Psoas muscle (tissue), 8 donors: Measurements from ENCODE around the gene MRPL24. TPM values are rescaled to one million over a fixed set of nuclear protein-coding genes. Genes with fewer than 3 reads are reported as not detected.
A peak's percentile ranks its signal among the peaks of the same experiment; 100 is the strongest.
"Not testable (repeated sequence)": the region's sequence is repeated elsewhere in the genome, so short reads cannot be mapped to it uniquely, and the experiment has no call there.

ENCODE experiments used
- ATAC-seq, 4 donors: fragments of 200-7000 bp; cut with Tn5 transposase; one replicate each; pipeline ENCODE4 v1.9.1; 2020; ENCODE audit warnings: moderate library complexity in 3 of 4, mild to moderate bottlenecking in 2 of 4
- DNase-seq, 2 donors: peaks; one replicate each; pipeline ENCODE4 v3.0.0-alpha.2; 2020
- H3K27ac ChIP-seq: fragments of 200-600 bp; one replicate; pipeline ENCODE4 v1.8.0; 2022
- H3K27me3 ChIP-seq, 3 donors: fragments of 200-600 bp in 1 of 3; one replicate each; pipeline versions ENCODE4 v1.6.1 to v1.8.0; 2013 to 2022; ENCODE audit warnings: low read length in 2 of 3, mild to moderate bottlenecking in 2 of 3, moderate library complexity in 1 of 3; ENCODE audit not compliant: insufficient read depth in 3 of 3
- H3K36me3 ChIP-seq, 2 donors: fragments of 200-600 bp in 1 of 2; one replicate each; pipeline versions ENCODE4 v1.6.1 to v1.8.0; 2013 to 2022; ENCODE audit warnings: low read depth in 1 of 2, mild to moderate bottlenecking in 1 of 2, moderate library complexity in 1 of 2; ENCODE audit not compliant: insufficient read depth in 1 of 2
- H3K4me1 ChIP-seq: fragments of 200-600 bp; one replicate; pipeline ENCODE4 v1.8.0; 2022
- H3K4me3 ChIP-seq: fragments of 200-600 bp; one replicate; pipeline ENCODE4 v1.8.0; 2022; ENCODE audit warnings: mild to moderate bottlenecking
- H3K9me3 ChIP-seq: fragments of 200-600 bp; one replicate; pipeline ENCODE4 v1.8.0; 2022
- WGBS, 3 donors: extraction: QIAGEN DNeasy Blood & Tissue Kit; methylation state at CpG; one replicate each; pipeline versions ENCODE4 v1.1.6 to v1.1.7; 2013; 5-methylcytosine and 5-hydroxymethylcytosine counted together
- intact Hi-C, 2 donors: fragments of 100-400 bp; cut with DNase I; formaldehyde crosslinking; loops; one replicate each; pipeline versions ENCODE4 v1.11.0 to v1.14.2; 2022
- polyA plus RNA-seq, 3 donors: library from polyadenylated mRNA; stranded (reverse); fragments of 200-250 nt; gene quantifications; one replicate each; pipeline ENCODE4 v1.2.3, GENCODE V29; 2013
- total RNA-seq, 4 donors: library from RNA; stranded (reverse); fragmentation: NEBNext Ultra II Directional in 2 of 4; extraction: Animal tissue kit (Norgen Biotek cat#: 25700) in 2 of 4; gene quantifications; one replicate each; pipeline versions ENCODE4 v1.2.1 to v1.2.4, GENCODE V29; 2021 to 2023
- TF ChIP-seq, protein P1 (sequence below): fragments of 200-600 bp; IDR thresholded peaks from one replicate; pipeline ENCODE4 v1.8.0; 2022; ENCODE audit warnings: antibody characterized with exemption
- donor health status: healthy with polysubstance abuse.
- donor health status: DM: no; HTN: no; CAD: no; lungs with moderate emphysema.
- donor health status: Bipolar disorder and iron deficiency.
- donor health status: healthy.
- donor health status: DM: yes; HTN: yes; CAD: no.
- donor health status: DM: no; HTN: no; CAD: no.
- donor health status: DM: no; HTN: no; CAD: no.
- donor health status: DM: yes; HTN: yes; CAD: no.

Gene MRPL24
- total and polyA plus RNA-seq, 7 donors, result 86.1 to 174 (median 137) TPM

DNA sequence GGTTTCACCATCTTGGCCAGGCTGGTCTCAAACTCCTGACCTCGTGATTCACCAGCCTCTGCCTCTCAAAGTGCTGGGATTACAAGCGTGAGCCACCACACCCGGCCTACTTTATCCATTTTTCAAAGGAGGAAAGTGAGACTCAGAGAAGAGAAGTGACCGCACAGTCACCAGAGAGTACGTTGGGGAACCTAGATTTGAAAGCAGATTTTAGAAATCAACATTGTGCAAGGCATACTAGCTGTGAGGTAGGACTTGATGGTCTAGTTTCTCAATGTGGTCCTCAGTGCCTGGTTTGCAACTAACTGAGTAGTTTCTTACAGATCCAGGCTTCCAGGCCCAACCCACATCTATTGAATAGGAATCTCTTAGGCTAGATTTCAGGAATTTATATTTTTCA lies 24.8 kb upstream of the MRPL24 start:
- TF ChIP-seq, protein P1, sequence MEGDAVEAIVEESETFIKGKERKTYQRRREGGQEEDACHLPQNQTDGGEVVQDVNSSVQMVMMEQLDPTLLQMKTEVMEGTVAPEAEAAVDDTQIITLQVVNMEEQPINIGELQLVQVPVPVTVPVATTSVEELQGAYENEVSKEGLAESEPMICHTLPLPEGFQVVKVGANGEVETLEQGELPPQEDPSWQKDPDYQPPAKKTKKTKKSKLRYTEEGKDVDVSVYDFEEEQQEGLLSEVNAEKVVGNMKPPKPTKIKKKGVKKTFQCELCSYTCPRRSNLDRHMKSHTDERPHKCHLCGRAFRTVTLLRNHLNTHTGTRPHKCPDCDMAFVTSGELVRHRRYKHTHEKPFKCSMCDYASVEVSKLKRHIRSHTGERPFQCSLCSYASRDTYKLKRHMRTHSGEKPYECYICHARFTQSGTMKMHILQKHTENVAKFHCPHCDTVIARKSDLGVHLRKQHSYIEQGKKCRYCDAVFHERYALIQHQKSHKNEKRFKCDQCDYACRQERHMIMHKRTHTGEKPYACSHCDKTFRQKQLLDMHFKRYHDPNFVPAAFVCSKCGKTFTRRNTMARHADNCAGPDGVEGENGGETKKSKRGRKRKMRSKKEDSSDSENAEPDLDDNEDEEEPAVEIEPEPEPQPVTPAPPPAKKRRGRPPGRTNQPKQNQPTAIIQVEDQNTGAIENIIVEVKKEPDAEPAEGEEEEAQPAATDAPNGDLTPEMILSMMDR, result no peak
- DNase-seq (no peak), ATAC-seq (no peak)
- peaks cover 0 to 8% of the 10 kb centered on the region in 2 donors for H3K36me3 ChIP-seq
- H3K27ac ChIP-seq, result peak overlapping the region; percentile 96
- no peaks in the 10 kb centered on the region for H3K9me3 ChIP-seq
- peak overlapping the region; percentile 95 for H3K4me3 ChIP-seq
- H3K4me1 ChIP-seq, result peaks cover 36% of the 10 kb centered on the region
- intact Hi-C loops, result loop anchor here in 1 of 2 donors (2.0 to 5.0 kb wide), 2 partner anchors 15 to 38 kb away; partner anchors contain the start of genes HDGF, ISG20L2 and METTL25B
- WGBS, 3 donors, result 87 to 94% (median 94%) methylated on average over 5 of the region's 5 CpGs
- no peaks in the 10 kb centered on the region for H3K27me3 ChIP-seq

DNA sequence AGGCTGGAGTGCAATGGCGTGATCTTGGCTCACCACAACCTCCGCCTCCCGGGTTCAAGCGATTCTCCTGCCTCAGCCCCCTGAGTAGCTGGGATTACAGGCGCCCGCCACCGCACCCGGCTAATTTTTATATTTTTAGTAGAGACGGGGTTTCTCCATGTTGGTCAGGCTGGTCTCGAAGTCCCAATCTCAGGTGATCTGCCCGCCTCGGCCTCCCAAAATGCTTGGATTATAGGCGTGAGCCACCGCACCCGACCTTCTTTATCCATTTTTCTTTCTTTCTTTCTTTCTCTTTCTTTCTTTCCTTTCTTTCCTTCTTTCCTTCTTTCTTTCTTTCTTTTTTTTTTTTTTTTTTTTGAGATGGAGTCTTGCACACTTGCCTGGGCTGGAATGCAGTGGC lies 24.2 kb upstream of the MRPL24 start:
- not testable (repeated sequence) for H3K36me3 ChIP-seq, H3K9me3 ChIP-seq, H3K4me3 ChIP-seq, DNase-seq, ATAC-seq, H3K27ac ChIP-seq, H3K27me3 ChIP-seq
- WGBS, 3 donors, result 92 to 96% (median 94%) methylated on average over 14 to 15 of the region's 15 CpGs
- H3K4me1 ChIP-seq, result peaks cover 36% of the 10 kb centered on the region
- intact Hi-C loops, result loop anchor here in 1 of 2 donors (5.0 kb wide), 1 partner anchor 38 kb away; the partner anchor contains the start of genes ISG20L2 and METTL25B

DNA sequence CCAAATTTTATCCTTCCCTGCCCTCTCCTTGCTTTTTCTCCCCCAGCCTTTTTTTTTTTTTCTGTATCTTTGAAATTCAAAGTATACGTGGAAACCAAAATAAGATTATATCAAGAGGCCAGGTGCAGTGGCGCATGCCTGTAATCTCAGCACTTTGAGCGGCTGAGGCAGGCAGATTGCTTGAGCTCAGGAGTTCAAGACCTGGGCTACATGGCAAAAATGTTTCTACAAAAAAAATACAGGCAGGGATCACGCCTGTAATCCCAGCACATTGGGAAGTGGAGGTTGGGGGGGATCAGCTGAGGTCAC lies 19.9 kb upstream of the MRPL24 start:
- TF ChIP-seq, protein P1, result no peak
- no peaks in the 10 kb centered on the region for H3K36me3 ChIP-seq
- ATAC-seq (peak in 1 of 4 donors; percentile 11), DNase-seq (no peak)
- H3K27me3 ChIP-seq, result no peaks in the 10 kb centered on the region
- intact Hi-C loops, result no loop called here
- 56 to 70% (median 61%) methylated on average over 4 of the region's 4 CpGs for WGBS, 3 donors
- peak overlapping the region; percentile 53 for H3K27ac ChIP-seq
- H3K4me1 ChIP-seq, result peaks cover 13% of the 10 kb centered on the region
- no peak overlapping the region for H3K4me3 ChIP-seq
- H3K9me3 ChIP-seq, result no peaks in the 10 kb centered on the region

DNA sequence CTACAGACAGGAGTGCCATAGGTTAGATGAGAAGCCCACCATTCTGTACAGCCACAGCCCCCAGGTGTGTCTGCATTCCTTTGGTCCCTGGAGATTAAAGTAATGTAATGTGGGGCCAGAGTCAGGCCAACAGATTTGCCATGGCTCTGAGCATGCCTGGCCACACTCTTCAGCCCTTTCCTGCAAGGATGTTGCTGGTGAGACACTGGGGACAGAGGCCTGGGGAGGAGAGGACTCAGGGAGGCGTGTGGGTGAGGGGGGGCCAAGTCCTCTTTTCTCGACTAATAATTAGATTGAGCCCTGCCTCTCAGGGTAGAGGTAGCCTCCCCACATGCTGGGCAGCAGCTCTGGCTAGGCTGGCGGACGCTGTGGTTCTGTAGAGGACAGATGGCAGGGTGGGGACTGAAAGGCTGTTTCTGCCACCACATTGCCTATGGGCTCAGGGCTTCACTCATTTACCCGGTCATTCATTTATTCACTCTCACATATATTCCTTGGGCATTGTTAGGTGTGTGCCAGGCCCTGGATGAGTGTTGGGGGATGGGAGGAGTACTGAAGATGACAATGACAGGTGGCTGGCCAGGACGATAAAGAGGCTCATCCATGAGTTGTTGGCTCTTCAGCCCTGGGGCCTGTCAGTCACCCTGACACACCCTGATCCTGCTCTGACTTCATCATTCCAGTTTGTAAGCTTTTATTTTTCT lies 19.4 kb upstream of the MRPL24 start:
- Histone ChIP-seq H3K36me3 (no peaks in the 10 kb centered on the region), H3K4me1 (peaks cover 16% of the 10 kb centered on the region), H3K9me3 (no peaks in the 10 kb centered on the region), H3K27ac (peak overlapping the region; percentile 53), H3K4me3 (no peak overlapping the region), H3K27me3 (no peaks in the 10 kb centered on the region)
- 36 to 46% (median 39%) methylated on average over 6 of the region's 6 CpGs for WGBS, 3 donors
- ATAC-seq, result peak; percentile 82 to 92 (median 86)
- intact Hi-C loops, result no loop called here
- DNase-seq, result no peak
- TF ChIP-seq, protein P1, result no peak

DNA sequence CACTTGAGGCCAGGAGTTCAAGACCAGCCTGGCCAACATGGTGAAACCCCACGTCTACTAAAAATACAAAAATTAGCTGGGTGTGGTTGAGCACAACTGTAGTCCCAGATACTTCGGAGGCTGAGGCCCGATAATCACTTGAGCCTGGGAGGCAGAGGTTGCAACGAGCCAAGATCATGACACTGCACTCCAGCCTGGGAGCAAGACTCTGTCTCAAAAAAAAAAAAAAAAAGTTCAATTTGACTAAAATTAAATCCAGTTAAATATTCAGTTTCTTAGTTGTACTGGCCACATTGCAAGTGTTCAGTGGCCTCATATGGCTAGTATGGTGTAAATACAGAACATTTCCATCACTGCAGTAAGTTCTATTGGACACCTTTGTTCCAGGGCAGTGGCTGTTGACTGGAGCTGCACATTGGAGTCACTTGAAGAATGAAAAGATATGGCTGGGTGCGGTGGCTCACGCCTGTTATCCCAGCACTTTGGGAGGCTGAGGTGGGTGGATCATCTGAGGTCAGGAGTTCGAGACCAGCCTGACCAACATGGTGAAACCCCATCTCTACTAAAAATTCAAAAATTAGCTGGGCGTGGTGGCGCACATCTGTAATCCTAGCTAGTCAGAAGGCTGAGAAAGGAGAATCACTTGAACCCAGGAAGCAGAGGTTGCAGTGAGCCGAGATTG lies 16.8 kb upstream of the MRPL24 start:
- H3K27ac ChIP-seq, H3K4me3 ChIP-seq, H3K27me3 ChIP-seq, intact Hi-C loops, H3K36me3 ChIP-seq, H3K9me3 ChIP-seq, DNase-seq, ATAC-seq: not testable (repeated sequence)
- peaks cover 34% of the 10 kb centered on the region for H3K4me1 ChIP-seq
- 81 to 93% (median 82%) methylated on average over 10 of the region's 10 CpGs for WGBS, 3 donors
